ENCODE data around the gene ISLR.

DNA sequence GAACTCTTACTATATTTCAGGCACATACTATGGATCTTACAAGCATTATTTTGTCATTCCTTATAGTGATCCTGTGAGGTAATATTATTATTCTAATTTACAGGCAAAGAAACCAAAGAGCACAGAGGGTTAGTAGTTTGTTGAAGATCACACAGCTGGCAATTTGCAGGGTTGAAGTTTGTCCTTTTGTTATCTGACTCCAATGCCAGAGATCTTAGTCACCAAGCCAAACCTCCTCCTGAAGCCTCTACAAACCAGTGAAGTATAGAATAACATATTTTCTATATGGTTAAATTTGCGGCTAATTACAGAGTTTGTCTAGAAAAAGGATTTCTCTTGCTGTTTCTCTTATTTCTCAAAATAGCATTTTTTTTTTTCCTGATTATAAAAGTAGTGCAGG, 31.9 kb upstream of the ISLR start:
- TF ChIP-seq POLR2AphosphoS5 (IDR thresholded peaks at IDR 0.05; ENCODE audit: low read depth) (no peak), CTCF (conservative IDR thresholded peaks at IDR 0.05; ENCODE audit: low read depth in 2 of 2) (no peak), EZH2phosphoT487 (IDR thresholded peaks at IDR 0.05; ENCODE audit: unreplicated experiment) (no peak), EZH2 (IDR thresholded peaks at IDR 0.05; ENCODE audit: low read depth, unreplicated experiment) (no peak), CREB1 (CRISPR knock-in tag; IDR thresholded peaks at IDR 0.05; ENCODE audit: low read depth) (no peak), NANOG (IDR thresholded peaks at IDR 0.05; ENCODE audit: borderline replicate concordance) (no peak), ETS1 (IDR thresholded peaks at IDR 0.05) (no peak), ZNF331 (CRISPR knock-in tag; IDR thresholded peaks at IDR 0.05; ENCODE audit: low read depth) (no peak), ZNF114 (CRISPR knock-in tag; IDR thresholded peaks at IDR 0.05) (no peak)
- TF ChIP-seq, protein P1, sequence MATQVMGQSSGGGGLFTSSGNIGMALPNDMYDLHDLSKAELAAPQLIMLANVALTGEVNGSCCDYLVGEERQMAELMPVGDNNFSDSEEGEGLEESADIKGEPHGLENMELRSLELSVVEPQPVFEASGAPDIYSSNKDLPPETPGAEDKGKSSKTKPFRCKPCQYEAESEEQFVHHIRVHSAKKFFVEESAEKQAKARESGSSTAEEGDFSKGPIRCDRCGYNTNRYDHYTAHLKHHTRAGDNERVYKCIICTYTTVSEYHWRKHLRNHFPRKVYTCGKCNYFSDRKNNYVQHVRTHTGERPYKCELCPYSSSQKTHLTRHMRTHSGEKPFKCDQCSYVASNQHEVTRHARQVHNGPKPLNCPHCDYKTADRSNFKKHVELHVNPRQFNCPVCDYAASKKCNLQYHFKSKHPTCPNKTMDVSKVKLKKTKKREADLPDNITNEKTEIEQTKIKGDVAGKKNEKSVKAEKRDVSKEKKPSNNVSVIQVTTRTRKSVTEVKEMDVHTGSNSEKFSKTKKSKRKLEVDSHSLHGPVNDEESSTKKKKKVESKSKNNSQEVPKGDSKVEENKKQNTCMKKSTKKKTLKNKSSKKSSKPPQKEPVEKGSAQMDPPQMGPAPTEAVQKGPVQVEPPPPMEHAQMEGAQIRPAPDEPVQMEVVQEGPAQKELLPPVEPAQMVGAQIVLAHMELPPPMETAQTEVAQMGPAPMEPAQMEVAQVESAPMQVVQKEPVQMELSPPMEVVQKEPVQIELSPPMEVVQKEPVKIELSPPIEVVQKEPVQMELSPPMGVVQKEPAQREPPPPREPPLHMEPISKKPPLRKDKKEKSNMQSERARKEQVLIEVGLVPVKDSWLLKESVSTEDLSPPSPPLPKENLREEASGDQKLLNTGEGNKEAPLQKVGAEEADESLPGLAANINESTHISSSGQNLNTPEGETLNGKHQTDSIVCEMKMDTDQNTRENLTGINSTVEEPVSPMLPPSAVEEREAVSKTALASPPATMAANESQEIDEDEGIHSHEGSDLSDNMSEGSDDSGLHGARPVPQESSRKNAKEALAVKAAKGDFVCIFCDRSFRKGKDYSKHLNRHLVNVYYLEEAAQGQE (IDR thresholded peaks at IDR 0.05; ENCODE audit: unreplicated experiment), result no peak

All from GM23338 (cell line).